GM12801 (cell line): ENCODE measurements around the gene RAPSN.

Experiments
- TF ChIP-seq, protein P1 (sequence below): IDR thresholded peaks from one replicate; pipeline ENCODE4 v1.5.1; 2011; ENCODE audit warnings: control low read depth; ENCODE audit not compliant: insufficient read length; ENCODE audit errors: extremely low read depth

Gene RAPSN

DNA sequence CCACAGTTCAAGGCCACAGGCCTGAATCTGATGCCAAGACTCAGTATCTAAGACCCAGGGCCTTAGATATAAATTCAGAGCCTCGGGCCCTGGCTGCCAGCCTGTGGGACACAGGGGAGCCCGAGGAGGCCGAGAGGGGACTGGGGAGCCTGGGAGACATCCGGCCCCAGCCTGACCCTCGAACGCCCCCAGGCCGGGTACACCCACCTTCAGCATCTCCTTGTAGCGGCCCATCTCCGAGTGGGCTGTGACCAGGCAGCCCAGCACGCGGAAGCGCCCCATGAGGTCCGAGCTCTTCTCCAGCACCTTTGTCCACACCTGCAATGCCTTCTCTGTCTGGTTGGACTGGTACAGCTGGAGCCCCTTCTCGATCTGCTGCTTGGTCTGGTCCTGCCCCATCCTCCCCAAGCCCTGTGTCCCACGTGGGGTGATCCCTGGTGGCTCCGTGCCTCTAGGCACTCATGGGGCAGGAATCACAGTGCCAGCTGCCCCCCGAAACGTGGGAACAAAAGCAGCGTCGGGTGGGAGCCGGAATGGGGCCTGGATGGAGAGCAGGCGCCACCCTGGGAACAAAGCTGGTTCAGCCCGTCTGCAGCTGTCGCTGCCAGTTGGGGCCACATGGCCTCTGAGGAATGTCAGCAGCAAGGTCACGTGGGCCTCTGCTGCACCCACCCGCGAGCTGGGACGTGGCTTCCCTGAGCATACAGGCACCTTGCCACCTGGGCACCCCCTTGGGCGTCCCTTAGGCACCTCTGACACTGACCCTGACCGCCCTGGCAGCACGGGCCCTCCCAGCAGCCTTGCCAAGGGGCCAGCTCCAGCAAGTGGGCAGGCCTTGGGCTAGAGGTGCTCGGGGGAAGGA is at the start of gene RAPSN:
TSS of gene RAPSN (minus strand) at position 571 of the 862 bp plus-strand sequence. CDS start at position 399, 172 bp downstream.
- TF ChIP-seq, protein P1, sequence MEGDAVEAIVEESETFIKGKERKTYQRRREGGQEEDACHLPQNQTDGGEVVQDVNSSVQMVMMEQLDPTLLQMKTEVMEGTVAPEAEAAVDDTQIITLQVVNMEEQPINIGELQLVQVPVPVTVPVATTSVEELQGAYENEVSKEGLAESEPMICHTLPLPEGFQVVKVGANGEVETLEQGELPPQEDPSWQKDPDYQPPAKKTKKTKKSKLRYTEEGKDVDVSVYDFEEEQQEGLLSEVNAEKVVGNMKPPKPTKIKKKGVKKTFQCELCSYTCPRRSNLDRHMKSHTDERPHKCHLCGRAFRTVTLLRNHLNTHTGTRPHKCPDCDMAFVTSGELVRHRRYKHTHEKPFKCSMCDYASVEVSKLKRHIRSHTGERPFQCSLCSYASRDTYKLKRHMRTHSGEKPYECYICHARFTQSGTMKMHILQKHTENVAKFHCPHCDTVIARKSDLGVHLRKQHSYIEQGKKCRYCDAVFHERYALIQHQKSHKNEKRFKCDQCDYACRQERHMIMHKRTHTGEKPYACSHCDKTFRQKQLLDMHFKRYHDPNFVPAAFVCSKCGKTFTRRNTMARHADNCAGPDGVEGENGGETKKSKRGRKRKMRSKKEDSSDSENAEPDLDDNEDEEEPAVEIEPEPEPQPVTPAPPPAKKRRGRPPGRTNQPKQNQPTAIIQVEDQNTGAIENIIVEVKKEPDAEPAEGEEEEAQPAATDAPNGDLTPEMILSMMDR, result no peak

DNA sequence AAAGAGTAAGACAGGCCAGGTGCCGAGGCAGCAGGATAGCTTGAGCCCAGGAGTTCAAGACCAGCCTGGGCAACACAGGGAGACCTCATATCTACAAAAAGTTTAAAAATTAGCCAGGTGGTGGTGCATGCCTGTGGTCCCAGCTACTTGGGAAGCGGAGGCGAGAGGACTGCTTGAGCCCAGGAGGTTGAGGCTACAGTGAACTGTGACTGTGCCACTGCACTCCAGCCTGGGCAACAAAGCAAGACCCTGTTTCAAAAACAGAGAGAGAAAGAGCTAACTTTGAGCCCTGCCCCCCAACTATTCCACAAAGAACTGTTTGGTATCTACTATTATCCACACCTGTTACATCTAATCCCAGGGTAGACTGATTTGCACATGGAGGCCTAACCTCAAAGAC is 49.2 kb upstream of the RAPSN start:
- TF ChIP-seq, protein P1, result no peak

DNA sequence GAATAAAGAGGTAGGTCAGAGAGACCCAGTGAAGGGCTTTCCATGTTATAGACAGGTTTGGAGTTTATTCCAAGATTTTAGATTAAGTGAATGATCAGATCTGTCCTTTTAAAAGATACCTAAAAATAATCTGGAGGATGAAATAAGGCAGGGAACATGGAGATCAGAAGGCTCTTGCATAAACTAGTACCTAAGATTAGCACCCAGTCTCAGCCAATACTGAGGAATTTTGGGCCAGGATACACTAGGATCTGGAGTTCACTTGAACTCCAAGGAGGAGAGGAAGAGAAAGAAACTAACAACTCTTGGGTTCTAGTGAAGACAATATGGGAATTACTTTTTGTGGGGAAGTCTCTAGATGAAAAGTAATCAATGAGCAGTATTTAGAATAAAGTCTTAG is 47.9 kb upstream of the RAPSN start:
- TF ChIP-seq, protein P1, result no peak

DNA sequence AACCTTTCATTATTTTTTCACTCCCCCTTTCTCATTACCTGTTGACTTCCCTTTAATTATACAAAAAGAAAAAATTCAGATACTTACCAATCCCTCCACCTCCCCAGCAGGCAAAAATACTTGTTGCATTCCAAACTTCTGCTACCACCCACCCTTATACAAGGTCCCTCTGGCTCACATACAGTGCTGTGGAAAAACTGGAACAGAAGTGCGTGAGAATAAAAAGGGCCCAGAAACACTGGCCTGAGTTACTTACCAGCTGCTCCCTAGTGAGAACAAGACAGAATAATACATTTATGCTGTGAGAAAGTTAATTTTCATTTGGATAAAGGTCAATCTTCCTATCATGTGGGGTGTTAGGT is 46.9 kb upstream of the RAPSN start:
- TF ChIP-seq, protein P1, result no peak

DNA sequence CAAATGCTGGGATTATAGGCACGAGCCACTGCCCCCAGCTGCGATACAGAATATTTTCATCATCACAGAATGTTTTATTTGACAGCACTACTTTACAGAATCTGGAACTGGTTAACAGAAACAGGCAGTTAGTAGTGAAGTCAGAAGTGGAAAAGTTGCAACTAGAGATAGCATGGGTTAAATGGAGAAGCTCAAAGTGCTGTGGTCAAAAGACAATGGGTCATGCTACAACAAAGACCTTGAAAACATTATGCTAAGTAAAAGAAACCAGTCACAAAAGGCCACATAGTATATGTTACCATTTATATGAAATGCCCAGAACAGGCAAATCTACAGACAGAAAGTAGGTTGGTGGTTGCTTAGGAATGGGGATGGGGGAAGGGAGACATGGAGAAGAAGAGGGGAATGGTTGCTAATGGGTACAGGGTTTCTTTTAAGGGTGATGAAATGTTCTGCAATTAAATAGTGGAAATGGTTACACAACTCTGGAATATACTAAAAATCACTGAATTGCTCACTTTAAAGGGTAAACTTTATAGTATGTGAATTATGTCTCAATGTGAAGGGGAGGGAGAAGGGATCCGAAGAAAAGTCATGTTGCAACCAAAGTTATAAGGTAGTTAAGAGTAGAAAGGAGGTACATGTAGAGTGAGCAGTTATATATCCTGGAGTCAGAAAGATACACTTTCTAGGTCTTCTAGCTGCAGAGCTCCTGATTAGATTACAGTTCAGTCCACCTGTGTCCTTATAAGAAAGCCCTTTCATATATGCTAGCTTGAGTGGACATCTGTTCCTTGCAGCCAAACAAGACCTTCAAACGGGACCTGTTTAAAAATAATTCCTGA is 46.3 kb upstream of the RAPSN start:
- TF ChIP-seq, protein P1, result no peak

DNA sequence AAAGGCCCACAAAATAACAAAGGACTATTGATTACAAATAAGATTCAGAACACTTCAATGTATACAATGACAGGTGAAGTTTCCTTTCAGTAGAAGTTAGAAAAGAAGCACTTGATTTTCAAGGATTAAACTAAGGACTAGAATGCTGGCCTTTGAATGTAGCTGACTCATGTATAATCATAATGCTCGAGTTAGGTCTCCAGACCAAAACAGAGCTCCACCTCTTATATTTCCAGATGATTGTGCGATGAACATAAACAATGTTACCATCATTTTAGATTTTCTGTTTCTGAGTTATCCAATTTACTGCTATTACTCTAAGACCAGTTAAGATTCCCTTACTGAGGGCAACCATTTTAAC is 40.4 kb upstream of the RAPSN start:
- TF ChIP-seq, protein P1, result no peak

DNA sequence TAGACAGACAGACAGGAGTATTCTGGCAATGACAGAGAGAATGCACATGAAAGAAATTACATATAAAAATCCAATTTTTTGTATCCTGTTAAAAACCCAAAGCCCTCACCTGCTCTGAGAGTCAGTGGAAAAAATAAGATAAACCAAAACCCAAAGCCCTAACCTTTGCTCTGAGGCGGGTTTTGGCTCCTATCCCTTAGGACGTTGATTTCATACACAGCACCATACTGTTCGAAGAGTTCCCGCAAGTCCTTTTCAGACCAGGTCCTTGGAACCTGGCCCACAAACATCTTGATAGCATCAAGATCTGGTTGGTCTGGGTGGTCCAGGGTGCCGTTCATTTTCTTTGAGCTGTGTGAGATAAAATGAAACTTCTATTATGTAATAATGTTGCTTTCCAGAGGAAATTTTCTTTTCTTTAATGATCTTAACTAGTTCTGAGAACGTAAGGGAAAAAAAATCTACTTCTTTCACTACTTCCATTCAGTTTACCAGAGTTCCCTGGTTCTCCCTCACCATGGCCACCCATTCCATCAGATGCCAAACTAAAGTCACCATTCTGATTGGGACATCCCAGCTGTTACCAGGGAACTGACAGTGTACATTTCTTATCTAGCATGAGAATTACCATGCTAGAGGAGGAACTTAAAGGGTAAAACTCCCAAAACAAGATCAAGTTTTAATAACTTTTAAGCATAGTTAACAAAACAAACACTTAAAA is 39.9 kb upstream of the RAPSN start:
- TF ChIP-seq, protein P1, result no peak
